ENCODE measurements around the gene SEMA3B. TPM values are rescaled to one million over a fixed set of nuclear protein-coding genes. Genes with fewer than 3 reads are reported as not detected.

SEMA3B gene
- total RNA-seq, 1 experiment from 2014 or later: 7.3 TPM

DNA sequence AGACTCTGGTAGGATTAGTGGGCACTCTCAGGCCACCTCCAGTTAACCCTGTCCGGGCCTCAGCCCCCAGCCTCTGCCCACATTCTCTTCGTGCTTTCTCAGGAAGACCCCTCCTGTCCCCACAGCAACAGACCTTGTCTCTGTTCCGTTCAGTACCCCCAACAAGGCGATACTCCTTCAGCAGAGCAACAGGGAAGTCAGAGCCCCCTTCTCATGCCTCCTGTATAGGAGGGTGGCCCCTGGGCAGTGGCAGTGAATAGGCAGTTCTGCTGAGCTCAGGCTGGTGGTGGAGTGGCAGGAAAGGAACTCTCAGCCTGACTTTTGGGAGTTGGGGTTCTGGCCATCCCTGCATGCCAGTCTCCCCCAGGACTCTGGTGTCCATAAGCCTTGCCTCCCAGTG, 513 bp downstream of the SEMA3B start (continued):
- TF ChIP-seq FOXJ3 (CRISPR knock-in tag; IDR thresholded peaks at IDR 0.05; ENCODE audit: borderline replicate concordance): no peak
- TF ChIP-seq, protein P1, sequence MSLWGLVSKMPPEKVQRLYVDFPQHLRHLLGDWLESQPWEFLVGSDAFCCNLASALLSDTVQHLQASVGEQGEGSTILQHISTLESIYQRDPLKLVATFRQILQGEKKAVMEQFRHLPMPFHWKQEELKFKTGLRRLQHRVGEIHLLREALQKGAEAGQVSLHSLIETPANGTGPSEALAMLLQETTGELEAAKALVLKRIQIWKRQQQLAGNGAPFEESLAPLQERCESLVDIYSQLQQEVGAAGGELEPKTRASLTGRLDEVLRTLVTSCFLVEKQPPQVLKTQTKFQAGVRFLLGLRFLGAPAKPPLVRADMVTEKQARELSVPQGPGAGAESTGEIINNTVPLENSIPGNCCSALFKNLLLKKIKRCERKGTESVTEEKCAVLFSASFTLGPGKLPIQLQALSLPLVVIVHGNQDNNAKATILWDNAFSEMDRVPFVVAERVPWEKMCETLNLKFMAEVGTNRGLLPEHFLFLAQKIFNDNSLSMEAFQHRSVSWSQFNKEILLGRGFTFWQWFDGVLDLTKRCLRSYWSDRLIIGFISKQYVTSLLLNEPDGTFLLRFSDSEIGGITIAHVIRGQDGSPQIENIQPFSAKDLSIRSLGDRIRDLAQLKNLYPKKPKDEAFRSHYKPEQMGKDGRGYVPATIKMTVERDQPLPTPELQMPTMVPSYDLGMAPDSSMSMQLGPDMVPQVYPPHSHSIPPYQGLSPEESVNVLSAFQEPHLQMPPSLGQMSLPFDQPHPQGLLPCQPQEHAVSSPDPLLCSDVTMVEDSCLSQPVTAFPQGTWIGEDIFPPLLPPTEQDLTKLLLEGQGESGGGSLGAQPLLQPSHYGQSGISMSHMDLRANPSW (CRISPR knock-in tag; conservative IDR thresholded peaks at IDR 0.05; ENCODE audit: low read depth): no peak
- no peak for TF ChIP-seq GABPB1 (CRISPR knock-in tag; IDR thresholded peaks at IDR 0.05)
- no peak for TF ChIP-seq ZNF671 (CRISPR knock-in tag; IDR thresholded peaks at IDR 0.05)
- TF ChIP-seq SMAD4 (CRISPR knock-in tag; IDR thresholded peaks at IDR 0.05): no peak
- TF ChIP-seq GTF2I (CRISPR knock-in tag; conservative IDR thresholded peaks at IDR 0.05): no peak
- TF ChIP-seq, protein P2, sequence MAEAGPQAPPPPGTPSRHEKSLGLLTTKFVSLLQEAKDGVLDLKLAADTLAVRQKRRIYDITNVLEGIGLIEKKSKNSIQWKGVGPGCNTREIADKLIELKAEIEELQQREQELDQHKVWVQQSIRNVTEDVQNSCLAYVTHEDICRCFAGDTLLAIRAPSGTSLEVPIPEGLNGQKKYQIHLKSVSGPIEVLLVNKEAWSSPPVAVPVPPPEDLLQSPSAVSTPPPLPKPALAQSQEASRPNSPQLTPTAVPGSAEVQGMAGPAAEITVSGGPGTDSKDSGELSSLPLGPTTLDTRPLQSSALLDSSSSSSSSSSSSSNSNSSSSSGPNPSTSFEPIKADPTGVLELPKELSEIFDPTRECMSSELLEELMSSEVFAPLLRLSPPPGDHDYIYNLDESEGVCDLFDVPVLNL (CRISPR knock-in tag; IDR thresholded peaks at IDR 0.05; ENCODE audit: borderline replicate concordance, low read depth): no peak
- TF ChIP-seq EMX1 (CRISPR knock-in tag; IDR thresholded peaks at IDR 0.05): no peak
- TF ChIP-seq ZNF423 (CRISPR knock-in tag; IDR thresholded peaks at IDR 0.05): no peak
- TF ChIP-seq, protein P3, sequence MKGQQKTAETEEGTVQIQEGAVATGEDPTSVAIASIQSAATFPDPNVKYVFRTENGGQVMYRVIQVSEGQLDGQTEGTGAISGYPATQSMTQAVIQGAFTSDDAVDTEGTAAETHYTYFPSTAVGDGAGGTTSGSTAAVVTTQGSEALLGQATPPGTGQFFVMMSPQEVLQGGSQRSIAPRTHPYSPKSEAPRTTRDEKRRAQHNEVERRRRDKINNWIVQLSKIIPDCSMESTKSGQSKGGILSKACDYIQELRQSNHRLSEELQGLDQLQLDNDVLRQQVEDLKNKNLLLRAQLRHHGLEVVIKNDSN (CRISPR knock-in tag; IDR thresholded peaks at IDR 0.05): no peak
- TF ChIP-seq PRRX2 (CRISPR knock-in tag; IDR thresholded peaks at IDR 0.05): no peak

DNA sequence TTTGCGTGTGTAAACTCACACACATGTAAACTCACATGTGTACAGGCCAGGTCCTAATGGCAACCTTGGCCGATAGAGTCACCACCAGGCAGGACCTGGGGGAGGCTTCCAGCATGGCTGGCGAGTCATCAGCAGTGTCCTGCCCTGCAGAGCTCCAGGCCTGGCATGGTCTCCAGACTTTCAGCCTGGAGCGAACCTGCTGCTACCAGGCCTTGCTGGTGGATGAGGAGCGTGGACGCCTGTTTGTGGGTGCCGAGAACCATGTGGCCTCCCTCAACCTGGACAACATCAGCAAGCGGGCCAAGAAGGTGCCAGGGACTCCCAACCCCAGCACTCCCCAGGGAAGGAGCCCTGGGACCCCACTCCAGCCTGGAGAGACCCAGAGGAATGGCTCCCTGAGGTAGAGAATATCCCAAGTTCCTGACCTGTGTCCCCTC, 1.0 kb downstream of the SEMA3B start:
- TF ChIP-seq KAT7 (CRISPR knock-in tag; IDR thresholded peaks at IDR 0.05; ENCODE audit: borderline replicate concordance) (no peak), PRRX2 (CRISPR knock-in tag; IDR thresholded peaks at IDR 0.05) (no peak), ZNF423 (CRISPR knock-in tag; IDR thresholded peaks at IDR 0.05) (no peak), ZNF317 (CRISPR knock-in tag; IDR thresholded peaks at IDR 0.05; ENCODE audit: borderline replicate concordance, low read depth) (no peak), FOXJ3 (CRISPR knock-in tag; IDR thresholded peaks at IDR 0.05; ENCODE audit: borderline replicate concordance) (no peak), FOXK1 (CRISPR knock-in tag; IDR thresholded peaks at IDR 0.05) (no peak), RORB (CRISPR knock-in tag; IDR thresholded peaks at IDR 0.05) (no peak), GTF2I (CRISPR knock-in tag; conservative IDR thresholded peaks at IDR 0.05) (no peak), JUN (CRISPR knock-in tag; IDR thresholded peaks at IDR 0.05) (no peak)
- TF ChIP-seq, protein P4, sequence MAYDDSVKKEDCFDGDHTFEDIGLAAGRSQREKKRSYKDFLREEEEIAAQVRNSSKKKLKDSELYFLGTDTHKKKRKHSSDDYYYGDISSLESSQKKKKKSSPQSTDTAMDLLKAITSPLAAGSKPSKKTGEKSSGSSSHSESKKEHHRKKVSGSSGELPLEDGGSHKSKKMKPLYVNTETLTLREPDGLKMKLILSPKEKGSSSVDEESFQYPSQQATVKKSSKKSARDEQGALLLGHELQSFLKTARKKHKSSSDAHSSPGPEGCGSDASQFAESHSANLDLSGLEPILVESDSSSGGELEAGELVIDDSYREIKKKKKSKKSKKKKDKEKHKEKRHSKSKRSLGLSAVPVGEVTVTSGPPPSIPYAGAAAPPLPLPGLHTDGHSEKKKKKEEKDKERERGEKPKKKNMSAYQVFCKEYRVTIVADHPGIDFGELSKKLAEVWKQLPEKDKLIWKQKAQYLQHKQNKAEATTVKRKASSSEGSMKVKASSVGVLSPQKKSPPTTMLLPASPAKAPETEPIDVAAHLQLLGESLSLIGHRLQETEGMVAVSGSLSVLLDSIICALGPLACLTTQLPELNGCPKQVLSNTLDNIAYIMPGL (CRISPR knock-in tag; IDR thresholded peaks at IDR 0.05): no peak
- TF ChIP-seq, protein P5, sequence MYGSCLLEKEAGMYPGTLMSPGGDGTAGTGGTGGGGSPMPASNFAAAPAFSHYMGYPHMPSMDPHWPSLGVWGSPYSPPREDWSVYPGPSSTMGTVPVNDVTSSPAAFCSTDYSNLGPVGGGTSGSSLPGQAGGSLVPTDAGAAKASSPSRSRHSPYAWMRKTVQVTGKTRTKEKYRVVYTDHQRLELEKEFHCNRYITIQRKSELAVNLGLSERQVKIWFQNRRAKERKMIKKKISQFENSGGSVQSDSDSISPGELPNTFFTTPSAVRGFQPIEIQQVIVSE (CRISPR knock-in tag; IDR thresholded peaks at IDR 0.05; ENCODE audit: borderline replicate concordance): no peak
- TF ChIP-seq, protein P6, sequence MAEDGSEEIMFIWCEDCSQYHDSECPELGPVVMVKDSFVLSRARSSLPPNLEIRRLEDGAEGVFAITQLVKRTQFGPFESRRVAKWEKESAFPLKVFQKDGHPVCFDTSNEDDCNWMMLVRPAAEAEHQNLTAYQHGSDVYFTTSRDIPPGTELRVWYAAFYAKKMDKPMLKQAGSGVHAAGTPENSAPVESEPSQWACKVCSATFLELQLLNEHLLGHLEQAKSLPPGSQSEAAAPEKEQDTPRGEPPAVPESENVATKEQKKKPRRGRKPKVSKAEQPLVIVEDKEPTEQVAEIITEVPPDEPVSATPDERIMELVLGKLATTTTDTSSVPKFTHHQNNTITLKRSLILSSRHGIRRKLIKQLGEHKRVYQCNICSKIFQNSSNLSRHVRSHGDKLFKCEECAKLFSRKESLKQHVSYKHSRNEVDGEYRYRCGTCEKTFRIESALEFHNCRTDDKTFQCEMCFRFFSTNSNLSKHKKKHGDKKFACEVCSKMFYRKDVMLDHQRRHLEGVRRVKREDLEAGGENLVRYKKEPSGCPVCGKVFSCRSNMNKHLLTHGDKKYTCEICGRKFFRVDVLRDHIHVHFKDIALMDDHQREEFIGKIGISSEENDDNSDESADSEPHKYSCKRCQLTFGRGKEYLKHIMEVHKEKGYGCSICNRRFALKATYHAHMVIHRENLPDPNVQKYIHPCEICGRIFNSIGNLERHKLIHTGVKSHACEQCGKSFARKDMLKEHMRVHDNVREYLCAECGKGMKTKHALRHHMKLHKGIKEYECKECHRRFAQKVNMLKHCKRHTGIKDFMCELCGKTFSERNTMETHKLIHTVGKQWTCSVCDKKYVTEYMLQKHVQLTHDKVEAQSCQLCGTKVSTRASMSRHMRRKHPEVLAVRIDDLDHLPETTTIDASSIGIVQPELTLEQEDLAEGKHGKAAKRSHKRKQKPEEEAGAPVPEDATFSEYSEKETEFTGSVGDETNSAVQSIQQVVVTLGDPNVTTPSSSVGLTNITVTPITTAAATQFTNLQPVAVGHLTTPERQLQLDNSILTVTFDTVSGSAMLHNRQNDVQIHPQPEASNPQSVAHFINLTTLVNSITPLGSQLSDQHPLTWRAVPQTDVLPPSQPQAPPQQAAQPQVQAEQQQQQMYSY (CRISPR knock-in tag; IDR thresholded peaks at IDR 0.05): no peak
- TF ChIP-seq, protein P7, sequence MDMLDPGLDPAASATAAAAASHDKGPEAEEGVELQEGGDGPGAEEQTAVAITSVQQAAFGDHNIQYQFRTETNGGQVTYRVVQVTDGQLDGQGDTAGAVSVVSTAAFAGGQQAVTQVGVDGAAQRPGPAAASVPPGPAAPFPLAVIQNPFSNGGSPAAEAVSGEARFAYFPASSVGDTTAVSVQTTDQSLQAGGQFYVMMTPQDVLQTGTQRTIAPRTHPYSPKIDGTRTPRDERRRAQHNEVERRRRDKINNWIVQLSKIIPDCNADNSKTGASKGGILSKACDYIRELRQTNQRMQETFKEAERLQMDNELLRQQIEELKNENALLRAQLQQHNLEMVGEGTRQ (CRISPR knock-in tag; IDR thresholded peaks at IDR 0.05): no peak
- peaks cover 52% of the 10 kb centered on the region for H3K4me1 Mint-ChIP-seq
- H3K27ac Mint-ChIP-seq: no peak overlapping the region
- CTCF ChIA-PET: interaction anchor here (1.5 to 12.5 kb wide), 4 partner anchors 10 to 76 kb away, joined by 4 to 145 read pairs (median 48); partner anchors contain the start of gene GNAT1
- DNase-seq (ENCODE audit: low spot score) (no peak), ATAC-seq (no peak)
- no peaks in the 10 kb centered on the region for H3K9me3 Mint-ChIP-seq
- peaks cover 22% of the 10 kb centered on the region for H3K27me3 Mint-ChIP-seq (ENCODE audit: low read depth)
- POLR2A ChIA-PET: interaction anchor here (0.9 to 1.5 kb wide), 2 partner anchors 10 to 29 kb away, joined by 3 to 4 read pairs; no protein-coding TSS in a partner anchor
- no peaks in the 10 kb centered on the region for H3K36me3 Mint-ChIP-seq
- H3K4me3 Mint-ChIP-seq: no peak overlapping the region
